Stimulated activated CD4-positive, alpha-beta T cell treated with anti-CD3 and anti-CD28 coated beads, Interleukin-2, amount 100 ng/mL, for 4 hours (primary cell): ENCODE measurements around the gene LZTR1.

Source experiments
- DNase-seq: peaks from one replicate; pipeline ENCODE4 v3.0.0-alpha.2; 2020; ENCODE audit warnings: low read depth

Gene LZTR1

DNA sequence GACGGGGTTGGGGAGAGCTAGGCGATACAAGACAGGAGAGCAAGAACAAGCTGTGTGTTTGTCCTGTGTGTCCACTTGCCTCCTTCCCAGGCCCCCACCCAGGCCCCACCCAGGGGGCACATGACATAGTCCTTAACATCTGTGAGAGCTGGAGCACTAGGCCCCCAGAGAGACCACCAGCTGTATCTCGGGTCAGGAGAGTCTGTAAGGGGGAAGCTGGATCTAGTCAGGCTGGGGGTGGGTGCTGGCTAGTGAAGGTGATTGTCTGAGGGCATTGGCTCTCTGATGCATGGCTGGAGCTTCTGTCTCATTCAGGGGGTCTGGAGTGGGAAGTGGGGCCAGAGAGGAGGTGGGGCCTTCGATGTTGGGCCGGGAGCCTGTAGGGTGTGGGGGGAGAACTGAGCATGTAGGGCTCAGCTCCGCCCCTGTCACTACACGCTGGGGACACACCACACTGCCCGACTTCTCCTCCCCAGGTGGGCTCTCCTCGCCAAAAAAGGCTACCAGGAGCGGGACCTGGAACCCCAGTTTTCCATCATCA is 33.4 kb downstream of the LZTR1 start:
- no peak for DNase-seq

DNA sequence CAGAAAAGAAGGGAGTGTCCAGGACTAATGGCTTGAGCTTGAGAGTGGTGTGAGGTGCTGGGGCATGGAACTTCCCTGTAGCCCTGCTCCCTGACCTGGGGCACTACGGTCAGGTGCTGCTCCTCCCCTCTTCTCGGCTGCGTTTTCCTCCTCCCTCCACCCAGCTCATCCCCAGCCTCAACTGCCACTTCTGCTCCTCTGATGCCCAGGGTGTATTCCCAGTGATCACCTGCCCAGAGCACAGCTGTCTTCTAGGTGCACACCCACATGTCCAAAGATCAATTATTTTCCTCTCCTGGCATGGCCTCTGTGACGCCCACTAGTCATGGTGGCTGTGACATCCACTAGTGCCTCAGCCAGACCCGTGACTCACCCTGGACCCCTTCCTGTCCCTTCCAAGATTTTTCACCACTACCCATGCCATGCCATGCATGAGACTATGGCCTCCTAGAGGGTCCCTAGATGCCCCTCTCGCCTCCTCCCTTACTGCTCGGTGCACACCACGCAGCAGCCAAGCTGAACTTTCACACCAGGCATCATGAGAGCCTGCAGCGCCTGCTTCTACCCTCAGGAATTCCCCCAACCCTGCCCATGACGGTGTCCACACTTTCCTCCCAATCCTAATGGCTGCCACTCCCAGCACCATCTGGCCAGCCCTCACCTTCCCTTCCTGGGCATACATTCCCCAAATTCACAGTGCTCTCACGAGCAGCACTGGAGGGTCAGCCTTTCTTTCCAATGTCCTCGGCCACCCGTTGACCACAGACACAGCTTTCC is 34.7 kb downstream of the LZTR1 start:
- no peak for DNase-seq

DNA sequence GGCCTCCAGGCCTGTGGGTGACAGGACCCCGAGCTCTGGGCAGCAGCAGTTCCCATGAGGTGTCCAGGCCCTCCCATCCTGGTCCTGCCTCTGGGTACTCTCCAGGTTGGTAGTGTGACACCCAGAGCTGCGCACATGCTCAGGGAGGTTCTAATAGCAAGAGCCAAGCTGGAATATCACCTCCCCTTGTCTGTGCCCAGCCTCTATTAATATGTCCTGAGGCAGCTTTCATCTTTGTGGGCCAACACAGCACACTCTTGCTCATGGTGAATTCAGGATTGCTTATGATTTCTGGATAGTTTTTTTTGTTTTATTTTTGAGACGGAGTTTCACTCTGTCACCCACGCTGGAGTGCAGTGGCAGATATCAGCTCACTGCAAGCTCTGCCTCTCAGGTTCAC is 36.2 kb downstream of the LZTR1 start:
- no peak for DNase-seq

DNA sequence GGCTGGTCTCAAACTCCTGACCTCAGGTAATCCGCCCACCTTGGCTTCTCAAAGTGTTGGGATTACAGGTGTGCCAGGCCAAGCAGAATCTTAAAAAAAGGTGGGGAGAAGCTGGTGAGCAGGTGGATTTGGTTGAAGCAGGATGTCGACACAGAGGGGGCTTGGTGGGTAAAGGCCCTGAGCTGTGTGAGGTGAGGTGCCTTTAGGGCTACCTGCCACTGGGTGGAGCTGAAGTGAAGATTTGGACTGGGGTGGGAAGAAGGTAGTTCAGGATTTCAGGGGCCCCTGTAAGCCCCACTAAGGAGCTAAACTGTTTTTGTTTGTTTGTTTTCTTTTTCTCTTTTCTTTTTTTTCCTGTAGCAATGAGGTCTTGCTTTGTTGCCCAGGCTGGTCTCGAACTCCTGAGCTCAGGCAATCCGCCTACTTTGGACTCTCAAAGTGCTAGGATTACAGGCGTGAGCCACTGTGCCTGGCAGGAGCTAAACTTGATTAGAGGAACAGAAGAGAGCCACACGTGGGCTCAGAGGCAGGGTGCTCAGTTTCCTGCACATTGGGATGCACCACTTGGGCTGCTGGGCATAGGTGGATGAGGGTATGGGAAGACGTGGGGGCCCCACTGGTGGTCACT is 38.8 kb downstream of the LZTR1 start:
- no peak for DNase-seq

DNA sequence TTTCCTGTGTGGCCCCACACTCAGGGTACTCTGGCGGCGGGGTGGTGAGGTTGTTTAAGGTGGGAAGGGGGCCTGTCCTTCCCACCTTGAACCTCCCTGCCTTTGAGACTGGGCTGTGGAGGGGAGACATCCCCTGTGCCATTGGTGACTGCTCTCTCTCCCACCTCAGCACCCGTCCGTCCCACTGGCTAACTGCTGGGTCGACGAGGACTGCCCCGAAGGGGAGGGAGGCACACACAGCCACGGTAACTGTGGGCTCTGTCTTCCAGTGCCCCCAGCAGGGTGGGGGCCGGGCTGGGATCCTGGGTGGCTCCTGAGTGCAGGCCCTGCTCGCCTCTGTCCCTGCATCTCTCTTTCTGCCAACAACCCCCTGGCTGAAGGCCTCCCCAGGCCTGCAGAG is 40.4 kb downstream of the LZTR1 start:
- no peak for DNase-seq

DNA sequence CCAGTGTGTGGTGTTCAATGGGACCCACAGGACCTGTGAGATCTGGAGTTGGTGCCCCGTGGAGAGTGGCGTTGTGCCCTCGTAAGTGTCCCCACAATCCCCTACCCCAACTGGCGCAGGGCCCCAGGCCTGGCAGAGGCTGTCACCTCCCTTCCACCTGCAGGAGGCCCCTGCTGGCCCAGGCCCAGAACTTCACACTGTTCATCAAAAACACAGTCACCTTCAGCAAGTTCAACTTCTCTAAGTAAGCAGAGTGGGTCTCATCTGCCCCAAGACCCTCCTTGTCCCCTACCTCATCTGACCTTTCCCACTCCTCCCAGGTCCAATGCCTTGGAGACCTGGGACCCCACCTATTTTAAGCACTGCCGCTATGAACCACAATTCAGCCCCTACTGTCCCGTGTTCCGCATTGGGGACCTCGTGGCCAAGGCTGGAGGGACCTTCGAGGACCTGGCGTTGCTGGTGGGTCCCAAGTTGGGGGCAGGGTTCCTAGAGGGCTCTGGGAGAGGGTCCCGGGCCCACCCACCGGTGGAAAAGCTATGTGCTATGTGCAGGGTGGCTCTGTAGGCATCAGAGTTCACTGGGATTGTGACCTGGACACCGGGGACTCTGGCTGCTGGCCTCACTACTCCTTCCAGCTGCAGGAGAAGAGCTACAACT is 41.0 kb downstream of the LZTR1 start:
- no peak for DNase-seq

DNA sequence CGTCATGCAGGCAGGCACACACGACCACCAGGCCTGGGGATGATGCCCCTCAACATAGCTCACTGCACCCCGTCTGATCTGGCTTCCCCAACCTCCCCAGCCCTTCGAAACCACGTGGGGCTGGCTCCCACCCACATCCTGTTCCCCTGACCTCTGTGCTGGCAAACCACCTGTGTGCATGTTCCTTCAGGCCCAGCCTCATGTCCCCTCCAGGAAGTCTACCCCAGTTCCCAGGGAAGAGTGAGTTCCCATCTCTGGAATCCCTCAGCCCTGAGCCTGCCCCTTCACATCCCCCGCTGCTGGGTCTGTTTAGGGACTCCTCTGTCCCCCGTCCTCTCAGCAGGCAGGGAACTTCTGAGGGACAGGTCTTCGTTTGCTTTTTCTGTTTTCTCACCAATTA is 43.2 kb downstream of the LZTR1 start:
- no peak for DNase-seq

DNA sequence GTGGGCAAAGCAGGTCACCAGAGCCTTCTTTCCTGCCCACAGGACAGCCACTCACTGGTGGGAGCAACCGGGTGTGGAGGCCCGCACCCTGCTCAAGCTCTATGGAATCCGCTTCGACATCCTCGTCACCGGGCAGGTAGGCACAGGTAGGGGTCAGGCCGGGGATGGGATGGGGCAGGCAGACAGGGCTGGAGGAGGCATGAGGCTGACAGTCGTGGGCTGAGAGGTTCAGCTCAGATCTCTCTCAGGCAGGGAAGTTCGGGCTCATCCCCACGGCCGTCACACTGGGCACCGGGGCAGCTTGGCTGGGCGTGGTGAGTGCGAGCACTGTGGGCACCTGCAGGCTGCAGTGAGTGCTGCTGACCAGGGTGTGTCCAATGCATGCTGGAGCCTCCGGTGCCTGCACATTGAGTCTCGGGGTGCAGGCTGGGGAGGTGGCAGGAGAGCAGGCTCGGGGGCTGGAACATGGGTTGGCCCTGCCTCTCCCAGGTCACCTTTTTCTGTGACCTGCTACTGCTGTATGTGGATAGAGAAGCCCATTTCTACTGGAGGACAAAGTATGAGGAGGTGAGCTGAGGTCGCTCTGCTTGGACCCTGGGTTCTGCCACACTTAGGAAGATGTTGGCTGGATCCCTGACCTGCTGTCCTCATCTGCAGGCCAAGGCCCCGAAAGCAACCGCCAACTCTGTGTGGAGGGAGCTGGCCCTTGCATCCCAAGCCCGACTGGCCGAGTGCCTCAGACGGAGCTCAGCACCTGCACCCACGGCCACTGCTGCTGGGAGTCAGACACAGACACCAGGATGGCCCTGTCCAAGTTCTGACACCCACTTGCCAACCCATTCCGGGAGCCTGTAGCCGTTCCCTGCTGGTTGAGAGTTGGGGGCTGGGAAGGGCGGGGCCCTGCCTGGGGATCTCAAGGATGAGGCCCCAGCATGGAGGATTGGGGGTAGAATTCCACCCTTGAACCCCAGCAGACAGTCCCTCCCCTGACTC is 44.0 kb downstream of the LZTR1 start:
- no peak for DNase-seq

DNA sequence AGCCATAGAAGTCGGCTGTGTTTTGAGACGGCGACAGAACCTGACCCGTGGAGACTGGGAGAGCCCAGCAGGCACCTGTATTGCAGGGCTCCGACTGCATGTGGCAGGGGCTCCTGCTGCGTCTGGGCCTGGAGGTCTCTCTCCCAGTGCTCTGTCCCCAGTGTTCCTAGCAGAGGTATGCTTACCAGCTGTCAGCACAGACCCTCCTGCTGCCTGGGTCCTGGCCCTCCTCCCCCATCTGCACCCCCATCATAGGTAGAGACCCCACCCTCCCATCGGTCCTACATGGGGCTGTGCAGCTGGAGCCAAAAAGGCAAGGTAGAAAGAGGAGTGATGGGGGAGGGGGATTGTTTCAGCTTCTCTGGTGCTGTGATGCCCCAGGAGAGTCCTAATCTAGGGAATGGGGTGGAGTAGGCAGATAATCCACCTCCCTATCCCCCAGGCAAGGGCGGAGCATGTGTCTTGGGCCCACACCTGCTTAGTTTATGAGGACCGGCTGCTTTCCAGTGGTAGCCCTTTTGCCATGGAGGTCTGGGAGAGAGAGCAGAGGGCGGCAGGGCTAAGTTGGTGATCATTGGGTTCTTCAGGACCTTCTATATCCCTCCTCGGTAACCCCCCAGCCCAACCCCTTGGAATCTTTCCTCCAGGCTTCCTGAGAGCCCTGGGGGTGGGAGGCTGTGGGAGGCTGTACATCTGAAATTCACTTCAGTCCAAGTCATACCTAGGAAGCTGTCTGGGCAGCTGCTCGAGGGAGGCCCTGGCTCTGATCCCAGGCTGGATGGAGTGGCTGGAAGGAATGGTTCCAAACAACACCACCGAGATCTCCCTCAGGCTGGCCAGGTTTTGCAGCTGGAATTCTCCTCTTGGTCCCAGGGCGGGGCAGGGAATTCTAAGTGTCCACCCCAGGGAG is 44.9 kb downstream of the LZTR1 start:
- DNase-seq = no peak

DNA sequence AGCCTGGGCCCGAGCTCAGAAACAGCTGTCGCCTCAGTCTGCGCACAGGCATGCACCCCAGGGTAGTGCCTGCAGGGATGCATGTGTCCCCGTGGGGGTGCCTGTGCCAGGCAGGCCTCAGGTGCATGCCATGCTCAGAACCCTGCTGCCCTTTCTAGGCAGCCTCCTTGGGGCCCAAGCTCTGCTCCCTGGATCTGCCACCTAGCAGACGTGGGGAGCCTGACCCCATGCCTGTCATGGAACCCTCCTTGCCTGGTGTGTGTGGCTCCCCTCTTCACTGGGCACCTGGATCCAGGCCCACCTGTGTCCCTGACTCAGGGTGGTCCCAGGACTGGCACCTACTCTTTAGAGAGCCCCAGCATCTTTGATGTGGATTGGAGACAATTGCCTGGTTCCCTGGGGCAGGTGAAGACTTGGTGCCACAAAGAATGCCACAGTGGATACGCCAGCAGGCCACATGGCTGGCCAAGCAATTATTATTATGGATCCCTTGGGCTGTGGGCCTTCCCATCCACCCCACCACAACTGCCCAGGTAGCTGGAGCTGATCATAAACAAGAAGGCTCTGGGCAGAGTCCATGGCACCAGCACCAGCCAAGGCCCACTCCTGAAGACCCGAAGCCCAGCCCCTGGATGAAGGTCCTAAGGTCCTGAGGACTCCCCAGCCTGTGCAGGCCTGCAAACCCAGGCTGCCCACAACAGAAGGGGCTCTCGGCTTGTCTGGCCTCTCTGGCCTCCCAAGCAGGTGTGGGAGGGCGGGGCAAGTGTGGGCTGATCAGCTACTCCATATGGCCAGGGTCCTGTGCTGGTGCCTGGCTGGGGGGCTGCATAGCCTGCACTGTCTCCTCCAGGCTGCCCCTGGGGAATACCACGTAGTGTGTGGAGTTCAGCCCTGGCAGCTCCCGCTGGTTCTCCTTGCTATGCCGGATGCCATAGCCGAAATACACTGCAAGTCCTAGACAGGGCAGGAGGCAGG is 46.5 kb downstream of the LZTR1 start:
- DNase-seq = no peak

DNA sequence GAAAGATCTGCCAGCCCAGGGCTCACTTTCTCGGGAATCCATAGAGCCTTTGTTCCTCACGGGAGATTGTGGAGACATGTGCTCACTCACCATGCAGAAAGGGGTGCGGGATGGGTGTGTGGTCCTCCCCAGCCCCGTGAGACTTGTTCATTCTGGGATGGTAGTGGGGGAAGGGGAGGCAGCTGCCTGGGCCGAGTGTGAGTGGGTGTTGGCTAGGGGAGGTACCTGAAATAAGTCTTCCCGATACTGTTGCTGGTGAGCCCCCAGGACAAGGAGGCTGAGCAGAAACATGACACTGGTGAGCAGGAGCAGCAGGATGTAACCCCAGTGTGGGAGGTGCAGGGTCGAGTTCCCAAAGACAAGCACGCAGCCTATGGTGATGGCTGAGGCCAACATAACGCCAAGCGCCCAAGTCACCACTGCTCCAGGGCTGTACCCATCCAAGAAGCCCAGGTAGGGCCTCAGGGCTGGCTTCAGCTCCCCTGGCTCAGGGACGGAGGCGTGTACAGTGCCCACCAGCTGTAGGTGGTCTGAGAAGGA is 47.5 kb downstream of the LZTR1 start:
- no peak for DNase-seq

DNA sequence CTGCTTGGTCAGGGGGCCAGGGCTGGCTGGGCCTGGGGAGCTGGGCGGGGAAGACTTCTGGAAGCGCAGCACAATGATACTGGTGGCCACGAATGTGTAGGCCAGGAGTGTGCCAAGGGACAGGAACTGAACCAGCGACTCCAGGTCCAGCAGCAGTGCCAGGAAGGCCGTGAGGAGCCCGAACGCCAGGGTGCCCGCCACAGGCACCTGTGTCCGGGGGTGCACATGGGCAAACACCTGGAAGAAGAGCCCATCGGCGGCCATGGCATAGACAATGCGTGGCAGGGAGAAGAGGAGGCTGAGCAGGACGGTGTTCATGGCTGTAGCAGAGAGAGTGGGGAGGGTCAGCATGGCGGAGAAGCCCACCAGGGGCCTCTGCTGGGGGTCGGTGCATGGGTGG is 47.9 kb downstream of the LZTR1 start:
- DNase-seq = no peak

DNA sequence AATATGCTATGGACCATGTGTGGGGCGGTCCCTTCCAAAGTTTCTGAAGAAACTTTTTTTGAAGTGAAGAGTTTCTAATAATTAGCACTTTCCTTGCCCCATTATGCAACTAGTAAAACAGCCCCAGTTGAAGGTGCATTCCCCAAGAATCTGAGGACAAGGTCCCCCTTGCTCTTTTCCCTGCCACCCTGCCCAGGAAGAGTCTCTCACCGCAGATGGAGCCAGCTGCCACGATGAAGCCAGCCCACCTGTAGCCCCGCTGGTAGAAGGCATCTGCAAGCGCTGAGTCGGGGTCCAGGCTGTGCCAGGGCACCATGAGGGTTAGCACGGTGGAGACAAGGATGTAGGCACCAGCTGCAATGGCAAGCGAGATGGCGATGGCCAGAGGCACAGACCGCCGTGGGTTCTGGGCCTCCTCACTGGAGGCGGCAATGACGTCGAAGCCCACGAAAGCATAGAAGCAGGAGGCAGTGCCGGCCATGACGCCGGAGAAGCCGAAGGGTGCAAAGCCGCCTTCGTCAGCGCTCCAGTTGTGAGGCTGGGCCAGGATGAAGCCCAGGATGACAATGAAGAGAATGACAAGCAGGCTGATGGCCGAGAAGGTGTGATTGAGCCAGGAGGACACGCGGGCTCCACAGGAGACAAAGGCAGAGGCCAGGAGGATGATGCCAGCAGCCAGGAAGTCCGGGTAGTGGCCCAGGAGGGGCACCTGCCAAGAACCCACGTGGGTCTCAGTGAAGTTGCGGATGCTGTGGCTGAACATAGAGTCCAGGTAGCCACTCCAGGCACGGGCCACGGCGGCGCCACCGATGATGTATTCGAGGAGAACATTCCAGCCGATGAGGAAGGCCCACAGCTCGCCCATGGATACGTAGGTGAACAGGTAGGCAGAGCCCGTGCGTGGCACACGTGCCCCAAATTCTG is 48.8 kb downstream of the LZTR1 start:
- no peak for DNase-seq

DNA sequence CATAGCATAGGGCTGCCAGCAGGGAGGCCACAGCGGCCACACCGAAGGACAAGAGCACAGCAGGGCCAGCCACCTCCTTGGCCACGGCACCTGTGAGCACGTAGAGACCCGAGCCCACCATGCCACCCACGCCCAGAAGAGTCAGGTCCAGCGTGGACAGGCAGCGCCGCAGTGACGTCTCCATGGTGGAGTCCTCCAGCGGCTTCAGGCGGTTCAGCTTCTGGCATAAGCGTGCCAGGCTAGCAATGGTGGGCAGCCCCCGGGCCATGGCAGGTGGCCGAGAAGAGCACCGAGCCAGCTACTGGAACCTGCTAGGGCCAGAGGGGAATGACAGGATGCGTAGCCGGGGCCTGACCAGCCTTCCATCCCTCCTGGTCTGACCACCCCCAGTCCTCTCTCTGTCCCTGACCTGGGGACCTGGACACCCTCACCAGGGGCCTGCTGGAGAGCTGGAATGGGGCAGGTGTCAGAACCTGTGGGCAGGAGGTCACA is 49.5 kb downstream of the LZTR1 start:
- no peak for DNase-seq

DNA sequence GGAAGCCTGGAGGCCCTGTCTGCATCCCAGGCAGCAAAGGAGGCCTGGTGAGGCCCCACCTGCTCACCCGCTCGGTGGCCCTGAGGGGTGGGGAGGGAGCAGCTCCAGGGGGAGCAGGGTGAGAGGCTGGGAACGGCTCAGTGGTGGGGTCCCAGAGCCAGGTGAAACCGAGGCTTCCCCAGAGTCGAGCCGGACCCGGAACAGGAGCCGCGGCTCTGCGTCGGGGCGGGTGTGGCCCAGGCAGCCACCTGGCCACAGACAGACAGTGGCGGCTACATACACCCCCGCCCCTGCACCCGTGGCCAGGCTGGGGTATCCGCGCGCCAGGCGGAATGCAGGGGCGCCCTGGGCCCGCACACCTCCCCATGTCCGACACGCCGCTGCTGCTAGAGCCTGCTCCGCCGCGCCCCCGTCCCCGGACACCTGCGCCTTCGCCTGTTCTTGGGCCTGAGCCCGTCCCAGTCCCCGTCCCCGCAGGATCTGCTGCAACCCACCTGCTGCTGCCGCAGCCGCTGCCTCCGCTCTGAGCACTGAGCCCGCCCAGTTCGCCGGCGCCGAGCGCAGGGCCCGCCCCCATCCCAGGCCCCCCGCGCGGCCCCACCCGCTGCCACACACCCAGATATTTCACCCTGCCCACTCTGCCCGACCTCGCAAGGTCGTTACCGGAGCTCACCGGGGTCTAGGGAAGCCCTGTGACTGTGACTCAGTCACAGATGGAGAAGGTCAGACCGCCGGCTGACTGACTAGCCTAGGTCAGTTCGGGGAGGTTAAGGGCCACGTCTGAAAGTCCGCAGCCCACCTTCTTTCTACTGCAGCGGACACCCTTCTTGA is 50.2 kb downstream of the LZTR1 start, which contains the start of gene SLC7A4:
SLC7A4 (minus strand) TSS at position 525 of the 831 bp plus-strand sequence. CDS start 749 bp downstream, outside the sequence.
- no peak for DNase-seq

DNA sequence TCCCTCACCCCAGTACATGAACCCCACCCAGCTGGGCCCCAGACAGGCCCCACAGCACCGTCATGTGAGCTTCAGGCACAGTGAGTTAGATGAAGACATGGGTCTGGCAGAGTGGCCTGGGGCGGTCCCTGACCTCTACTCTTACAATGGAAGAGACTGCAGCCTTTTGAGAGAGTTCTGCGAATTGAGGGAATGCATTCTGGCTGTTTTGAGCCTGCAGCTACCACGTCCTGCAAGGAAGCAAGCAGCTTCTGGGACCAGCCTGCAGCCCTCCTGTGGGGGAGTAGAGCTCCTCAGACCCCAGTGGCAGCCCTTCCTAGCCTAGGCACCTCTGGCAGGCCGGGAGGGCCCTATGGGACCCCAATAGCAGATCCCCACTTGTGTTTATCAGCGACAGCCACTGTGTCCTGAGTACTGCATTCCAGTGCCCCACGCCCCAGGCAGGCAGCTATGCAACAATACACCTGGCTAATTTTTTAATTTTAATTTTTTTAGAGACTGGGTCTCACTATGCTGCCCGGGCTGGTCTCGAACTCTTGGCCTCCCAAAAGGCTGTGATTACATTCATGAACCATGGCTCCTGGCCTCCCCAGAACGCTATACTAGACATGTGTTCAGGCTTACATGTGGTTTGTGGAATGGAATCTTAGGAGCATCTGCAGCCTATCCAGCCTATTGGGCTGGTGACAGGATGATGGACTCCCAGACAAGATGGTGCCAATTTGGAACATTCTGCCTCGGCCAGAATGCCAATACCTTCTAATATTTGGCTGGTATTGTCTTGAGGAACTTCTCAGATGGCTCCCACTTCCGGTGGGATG is 51.0 kb downstream of the LZTR1 start:
- no peak for DNase-seq
